H1 (cell line): ENCODE measurements around the gene FBH1. TPM values are rescaled to one million over a fixed set of nuclear protein-coding genes. Genes with fewer than 3 reads are reported as not detected.

ENCODE experiments used
- CTCF ChIA-PET: fragments of 300-600 bp; sonication (Branson Sonifier 250); formaldehyde crosslinking; loops from one replicate; lab custom pipeline; 2021; ENCODE audit not compliant: partially characterized antibody; lab: Charles Lee
- POLR2A ChIA-PET: fragments of 300-600 bp; sonication (Branson Sonifier 250); formaldehyde crosslinking; loops from one replicate; lab custom pipeline; 2021; ENCODE audit warnings: inconsistent platforms; ENCODE audit not compliant: partially characterized antibody; lab: Charles Lee
- DNase-seq, 2 experiments: peaks; one replicate each; pipeline versions ENCODE4 v3.0.0 to v3.0.0-alpha.2; 2010 to 2022; ENCODE audit warnings: low spot score in 2 of 2, low read depth in 1 of 2, mixed read lengths in 1 of 2
- FAIRE-seq: peaks from 2 replicates; lab custom pipeline; 2011; peaks lifted over from hg19 to GRCh38; lab: Jason Lieb, UNC
- H2AFZ ChIP-seq: 2 replicates; pipeline ENCODE4 v1.8.1; 2012; ENCODE audit warnings: low read length, inconsistent platforms
- H2AK5ac ChIP-seq: 2 replicates; pipeline ENCODE4 v1.6.1; 2013; ENCODE audit warnings: low read depth, low read length
- H2BK120ac ChIP-seq: replicated peaks from 2 replicates; pipeline ENCODE3; 2013; ENCODE audit warnings: low read depth, low read length, inconsistent platforms
- H2BK12ac ChIP-seq: 2 replicates; pipeline ENCODE4 v1.6.1; 2013; ENCODE audit warnings: low read depth, low read length
- H2BK15ac ChIP-seq: 2 replicates; pipeline ENCODE4 v1.6.1; 2013; ENCODE audit warnings: low read length
- H2BK20ac ChIP-seq: 2 replicates; pipeline ENCODE4 v1.6.1; 2013; ENCODE audit warnings: low read length
- H2BK5ac ChIP-seq: 2 replicates; pipeline ENCODE4 v1.6.1; 2013; ENCODE audit warnings: low read depth, low read length
- H3K14ac ChIP-seq: 2 replicates; pipeline ENCODE4 v1.6.1; 2013; ENCODE audit warnings: inconsistent platforms; ENCODE audit not compliant: insufficient read length
- H3K18ac ChIP-seq: 2 replicates; pipeline ENCODE4 v1.6.1; 2013; ENCODE audit warnings: low read length; ENCODE audit errors: extremely low read depth
- H3K23ac ChIP-seq: 2 replicates; pipeline ENCODE4 v1.6.1; 2013; ENCODE audit warnings: inconsistent platforms; ENCODE audit not compliant: insufficient read length
- H3K23me2 ChIP-seq: 2 replicates; pipeline ENCODE4 v1.6.1; 2013; ENCODE audit warnings: low read depth, low read length
- H3K27ac ChIP-seq: 2 replicates; pipeline ENCODE4 v1.6.1; 2011; ENCODE audit warnings: low read depth, low read length, inconsistent platforms
- H3K27me3 ChIP-seq, 4 experiments: replicated peaks in 1 of 4; 1 replicate in 1 of 4; 2 replicates in 3 of 4; pipeline versions ENCODE4 v1.6.1 to v1.8.1; 2011 to 2013; ENCODE audit warnings: low read length in 3 of 4, mild to moderate bottlenecking in 3 of 4, inconsistent platforms in 2 of 4, mixed read lengths in 2 of 4, moderate library complexity in 1 of 4; ENCODE audit not compliant: control insufficient read depth in 3 of 4, insufficient read depth in 3 of 4; ENCODE audit errors: extremely low read depth in 1 of 4
- H3K36me3 ChIP-seq, 4 experiments: 2 replicates each; pipeline versions ENCODE4 v1.6.1 to v1.8.1; 2011 to 2013; ENCODE audit warnings: mild to moderate bottlenecking in 4 of 4, low read length in 3 of 4, moderate library complexity in 2 of 4, control low read depth in 1 of 4, inconsistent platforms in 1 of 4; ENCODE audit not compliant: insufficient read depth in 4 of 4, control insufficient read depth in 2 of 4
- H3K4ac ChIP-seq: replicated peaks from 2 replicates; pipeline ENCODE3; 2013; ENCODE audit warnings: low read length, low read depth, mixed read lengths, inconsistent platforms; ENCODE audit not compliant: insufficient read length
- H3K4me1 ChIP-seq, 4 experiments: replicated peaks in 1 of 4; 1 replicate in 1 of 4; 2 replicates in 3 of 4; pipeline versions ENCODE4 v1.6.1 to v1.8.1; 2011 to 2013; ENCODE audit warnings: low read length in 3 of 4, inconsistent platforms in 2 of 4, mixed read lengths in 1 of 4; ENCODE audit not compliant: insufficient read depth in 4 of 4, control insufficient read depth in 3 of 4
- H3K4me2 ChIP-seq, 2 experiments: 2 replicates each; pipeline versions ENCODE4 v1.6.1 to v1.8.1; 2011 to 2013; ENCODE audit warnings: low read depth in 2 of 2, low read length in 2 of 2, control low read depth in 1 of 2, inconsistent platforms in 1 of 2, mild to moderate bottlenecking in 1 of 2; ENCODE audit not compliant: insufficient read depth in 1 of 2
- H3K4me3 ChIP-seq, 4 experiments: fragments of 200-600, 300-600 bp in 1 of 4; sonication (generic), shearing (Covaris generic), sonication (Bioruptor Twin) in 1 of 4; 2 replicates each; pipeline versions ENCODE4 v1.5.1 to v1.8.1; 2011 to 2016; ENCODE audit warnings: low read length in 4 of 4, low read depth in 3 of 4, control low read depth in 2 of 4, inconsistent platforms in 2 of 4, mild to moderate bottlenecking in 2 of 4, mixed read lengths in 1 of 4, moderate library complexity in 1 of 4; ENCODE audit not compliant: insufficient read depth in 2 of 4; ENCODE audit errors: extremely low read depth in 1 of 4
- H3K56ac ChIP-seq: replicated peaks from 2 replicates; pipeline ENCODE3; 2013; ENCODE audit warnings: low read depth, mild to moderate bottlenecking, mixed read lengths, low read length, inconsistent platforms; ENCODE audit not compliant: insufficient read length
- H3K79me1 ChIP-seq: 2 replicates; pipeline ENCODE4 v1.6.1; 2013; ENCODE audit warnings: low read depth, low read length, control low read depth
- H3K79me2 ChIP-seq, 2 experiments: 2 replicates each; pipeline versions ENCODE4 v1.6.1 to v1.8.1; 2012 to 2013; ENCODE audit warnings: low read length in 2 of 2, mild to moderate bottlenecking in 2 of 2, inconsistent platforms in 1 of 2; ENCODE audit not compliant: insufficient read depth in 2 of 2, control insufficient read depth in 1 of 2
- H3K9ac ChIP-seq, 4 experiments: replicated peaks in 1 of 4; 1 replicate in 1 of 4; 2 replicates in 3 of 4; pipeline versions ENCODE4 v1.6.1 to v1.8.1; 2011 to 2013; ENCODE audit warnings: low read depth in 3 of 4, low read length in 3 of 4, control low read depth in 2 of 4, mild to moderate bottlenecking in 2 of 4, moderate library complexity in 2 of 4, inconsistent platforms in 1 of 4; ENCODE audit errors: extremely low read depth in 1 of 4
- H3K9me3 ChIP-seq, 2 experiments: 2 replicates each; pipeline versions ENCODE4 v1.6.1 to v1.8.1; 2012 to 2013; ENCODE audit warnings: mild to moderate bottlenecking in 2 of 2, moderate library complexity in 2 of 2, control low read depth in 1 of 2, inconsistent platforms in 1 of 2, low read depth in 1 of 2, low read length in 1 of 2, mixed read lengths in 1 of 2; ENCODE audit not compliant: insufficient read depth in 2 of 2
- H4K20me1 ChIP-seq, 2 experiments: replicated peaks in 1 of 2; 2 replicates each; pipeline versions ENCODE3 to v1.8.1; 2011 to 2013; ENCODE audit warnings: inconsistent platforms in 2 of 2, low read length in 2 of 2, mild to moderate bottlenecking in 1 of 2; ENCODE audit not compliant: insufficient read depth in 2 of 2, control insufficient read depth in 1 of 2
- H4K5ac ChIP-seq: 2 replicates; pipeline ENCODE4 v1.6.1; 2013; ENCODE audit warnings: low read length, low read depth, mixed read lengths, inconsistent platforms; ENCODE audit not compliant: insufficient read length
- H4K8ac ChIP-seq: 2 replicates; pipeline ENCODE4 v1.8.0; 2013; ENCODE audit warnings: mild to moderate bottlenecking, moderate library complexity, low read length, inconsistent platforms; ENCODE audit not compliant: insufficient read depth; ENCODE audit errors: extremely low read depth
- H4K91ac ChIP-seq: replicated peaks from 2 replicates; pipeline ENCODE3; 2013; ENCODE audit warnings: low read length, mixed read lengths, inconsistent platforms; ENCODE audit not compliant: insufficient read length
- CBX8 ChIP-seq: fragments of 300-800, 300-1000 bp; sonication (generic); IDR thresholded peaks from 2 replicates; pipeline ENCODE4 v1.7.1; 2016; ENCODE audit warnings: low read depth, low read length, borderline replicate concordance
- CREB1 ChIP-seq: IDR thresholded peaks from 2 replicates; pipeline ENCODE4 v1.6.1; 2012; ENCODE audit warnings: inconsistent platforms
- CTBP2 ChIP-seq: IDR thresholded peaks from 2 replicates; pipeline ENCODE4 v1.7.0; 2011; ENCODE audit warnings: borderline replicate concordance, mild to moderate bottlenecking, moderate library complexity, mixed read lengths, low read length; ENCODE audit not compliant: insufficient read depth, insufficient read length
- E2F6 ChIP-seq: IDR thresholded peaks from 2 replicates; pipeline ENCODE4 v1.6.1; 2012; ENCODE audit warnings: inconsistent platforms
- GTF2F1 ChIP-seq: IDR thresholded peaks from 2 replicates; pipeline ENCODE4 v1.6.1; 2012; ENCODE audit warnings: low read depth, low read length, improper control_type of control experiment, borderline replicate concordance
- WGBS, 2 experiments: shearing (Covaris generic) in 1 of 2; methylation state at CpG; one replicate each; pipeline versions ENCODE4 v1.1.6 to v1.1.7; 2013 to 2015; ENCODE audit warnings: low lambda C conversion rate in 2 of 2, mixed read lengths in 2 of 2, inconsistent platforms in 1 of 2, low coverage in 1 of 2, missing lambda C conversion rate in 1 of 2; ENCODE audit not compliant: insufficient replicate concordance in 2 of 2, insufficient coverage in 1 of 2, insufficient read length in 1 of 2; ENCODE audit errors: extremely low coverage in 1 of 2, missing lambda C conversion rate in 1 of 2; 5-methylcytosine and 5-hydroxymethylcytosine counted together
- polyA plus RNA-seq, 7 experiments: library from polyadenylated mRNA; depleted of rRNA in 3 of 7; stranded (reverse) in 5 of 7; unstranded in 2 of 7; fragments of >200 nt in 5 of 7; fragments of 200-250 nt in 2 of 7; gene quantifications; 1 replicate in 5 of 7; 2 replicates in 1 of 7; 4 replicates in 1 of 7; pipeline versions ENCODE4 v1.2.1 to v1.2.3, GENCODE V29; 2011 to 2013; ENCODE audit warnings: missing spikeins in 2 of 7, mixed read lengths in 2 of 7
- total RNA-seq: library from RNA; stranded (reverse); fragmentation: NEBNext Ultra II Directional; extraction: Animal tissue kit (Norgen Biotek cat#: 25700); gene quantifications from 2 replicates; pipeline ENCODE4 v1.2.1, GENCODE V29; 2021

FBH1 gene
- total and polyA plus RNA-seq, 2 of the 8 experiments (the other 6 are each of a cell fraction or from before 2014, with no cell fraction given), result 31.1 to 51.8 TPM

- Histone ChIP-seq H3K4me2 (no peak overlapping the region), H2BK15ac (no peak overlapping the region), H3K56ac (no peak overlapping the region), H2BK20ac (no peak overlapping the region), H4K5ac (no peak overlapping the region), H4K91ac (no peak overlapping the region), H2BK120ac (no peak overlapping the region), H3K27me3 (no peaks in the 10 kb centered on the region; a peak in 1 of 7 replicates), H3K79me1 (peaks cover 16% of the 10 kb centered on the region), H3K9ac (no peak overlapping the region), H4K8ac (no peak overlapping the region; the same call in 1 of the 2 replicates), H2AK5ac (no peak overlapping the region), H3K4ac (no peak overlapping the region), H3K27ac (no peak overlapping the region), H3K23ac (no peak overlapping the region), H2BK5ac (no peak overlapping the region), H3K79me2 (peaks cover 8 to 60% of the 10 kb centered on the region in 2 experiments), H4K20me1 (peaks cover 18 to 22% of the 10 kb centered on the region in 2 experiments), H3K9me3 (no peaks in the 10 kb centered on the region), H3K4me1 (peaks cover 0 to 5% (median 3%) of the 10 kb centered on the region in 4 experiments; a peak in 3 of 7 replicates), H3K14ac (no peak overlapping the region), H3K4me3 (no peak overlapping the region), H3K36me3 (peaks cover 0 to 29% (median 13%) of the 10 kb centered on the region in 4 experiments; a peak in 6 of 8 replicates), H3K23me2 (peaks cover 5% of the 10 kb centered on the region; the same call in 1 of the 2 replicates), H3K18ac (no peak overlapping the region), H2AFZ (no peak overlapping the region), H2BK12ac (no peak overlapping the region)
- ChIA-PET POLR2A (interaction anchor here (1.0 kb wide), 1 partner anchor 24 kb away, joined by 3 read pairs; no protein-coding TSS in a partner anchor), CTCF (interaction anchor here (0.9 to 1.5 kb wide), 2 partner anchors 17 to 21 kb away, joined by 3 to 5 read pairs; no protein-coding TSS in a partner anchor)
- FAIRE-seq, result no peak
- 89% methylated on average over 4 of the region's 4 CpGs; no CpG with 5 or more reads in 1 of the 2 experiments for WGBS, 2 experiments
- DNase-seq, result no peak
- TF ChIP-seq E2F6, result no peak
- TF ChIP-seq GTF2F1, result no peak
- no peak for TF ChIP-seq CBX8
- no peak for TF ChIP-seq CREB1
- no peak for TF ChIP-seq CTBP2
Observed at GRCh38 chr10:5894403-5894802, 4.4 kb downstream of the FBH1 start.
